RKO (cell line): ENCODE measurements around the gene WNT11.

Experiments
- DNase-seq: peaks from one replicate; pipeline ENCODE4 v3.0.0-alpha.2; 2016; ENCODE audit warnings: low spot score

The WNT11 gene

DNA sequence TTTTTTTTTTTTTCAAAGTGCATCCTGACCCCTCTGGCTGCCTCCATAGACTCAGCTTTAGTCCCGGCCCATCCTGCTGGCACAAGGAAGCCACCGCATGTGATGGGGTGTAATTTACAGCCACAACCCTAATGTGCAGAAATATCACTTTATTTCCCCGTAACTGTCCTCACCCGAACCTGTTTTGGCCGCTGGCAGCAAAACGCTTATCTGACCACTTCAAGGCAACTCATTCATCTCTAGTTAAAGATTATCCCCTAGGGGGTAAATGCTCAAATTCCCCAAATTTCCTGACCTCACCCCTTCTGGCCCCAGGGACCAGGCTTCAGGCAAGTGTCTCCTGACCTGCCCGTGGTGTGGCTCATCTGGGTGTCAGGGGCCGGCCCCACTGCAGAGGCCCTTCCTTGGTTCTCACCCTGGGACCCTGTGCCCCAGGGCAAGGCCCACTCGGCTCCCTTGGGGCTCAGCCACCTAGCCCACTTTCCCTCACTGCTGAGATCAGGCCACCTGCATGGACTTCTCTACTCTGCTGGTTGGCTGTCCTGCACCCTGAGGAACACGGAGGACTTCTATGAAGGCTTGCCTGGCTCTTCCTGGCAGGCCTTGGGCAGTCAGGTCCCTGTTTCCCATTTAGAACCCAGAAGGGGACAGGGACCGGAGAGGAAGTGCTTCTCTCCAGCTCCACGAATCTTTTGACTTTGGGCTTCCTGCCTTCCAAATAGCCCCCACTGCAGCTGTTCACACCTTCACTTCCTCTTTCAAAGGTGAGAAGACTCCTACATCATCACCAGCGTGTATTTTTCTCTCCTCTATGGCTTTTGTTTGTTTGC, 53.3 kb downstream of the WNT11 start:
- DNase-seq: no peak

DNA sequence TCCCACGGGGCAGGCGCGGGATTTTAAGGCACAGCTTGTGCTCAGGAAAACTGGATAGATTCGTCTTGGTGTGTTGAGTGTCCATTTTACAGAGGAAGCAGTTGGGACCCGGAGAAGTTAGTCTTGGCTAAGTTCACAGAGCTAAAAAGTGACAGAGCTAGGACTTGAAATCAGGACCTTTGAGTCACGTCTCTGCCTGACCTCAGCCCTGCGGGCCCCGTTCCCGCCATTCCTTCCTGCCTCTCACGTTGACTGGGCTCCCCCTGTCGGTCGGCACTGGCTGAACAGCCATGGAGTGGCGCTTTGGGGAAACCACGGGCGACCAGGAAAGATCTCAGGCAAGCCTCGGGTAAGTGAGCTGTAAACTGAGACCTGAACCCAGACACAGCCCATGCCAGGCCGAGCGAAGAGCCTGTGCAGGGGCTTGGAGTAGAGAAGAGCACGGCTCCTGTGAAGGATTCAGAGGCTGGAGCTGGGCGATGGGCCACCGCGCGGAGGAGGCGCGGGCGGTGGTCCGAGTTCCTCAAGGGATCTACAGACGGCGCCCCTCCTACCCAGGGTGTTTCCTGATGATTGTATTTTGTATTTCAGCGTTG, 54.1 kb downstream of the WNT11 start:
- DNase-seq: peak; percentile 76

DNA sequence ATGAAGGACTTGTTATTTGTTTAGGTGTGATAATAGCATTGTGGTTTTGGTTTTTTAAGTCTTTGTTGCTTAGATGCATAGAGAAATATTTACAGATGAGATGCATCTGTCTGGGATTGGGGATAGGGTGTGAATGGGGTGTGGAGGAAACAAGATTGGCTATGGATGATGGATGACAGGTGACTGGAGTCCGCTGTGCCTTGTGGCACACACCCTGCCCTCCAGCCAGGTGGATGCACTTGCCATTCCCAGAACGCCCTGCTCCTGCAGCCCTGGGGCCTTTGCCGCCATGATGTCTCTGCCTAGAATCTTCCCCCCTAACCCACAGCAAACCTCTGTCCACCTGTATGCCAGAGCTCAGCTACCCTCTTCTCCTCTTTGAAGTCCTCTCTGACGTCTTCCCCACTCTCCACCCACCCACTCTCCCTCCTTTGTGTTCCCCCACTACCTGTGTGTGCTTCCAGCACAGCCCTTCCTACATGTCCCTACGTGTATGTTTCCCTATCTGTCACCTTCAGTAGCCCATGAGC, 54.7 kb downstream of the WNT11 start:
- no peak for DNase-seq

DNA sequence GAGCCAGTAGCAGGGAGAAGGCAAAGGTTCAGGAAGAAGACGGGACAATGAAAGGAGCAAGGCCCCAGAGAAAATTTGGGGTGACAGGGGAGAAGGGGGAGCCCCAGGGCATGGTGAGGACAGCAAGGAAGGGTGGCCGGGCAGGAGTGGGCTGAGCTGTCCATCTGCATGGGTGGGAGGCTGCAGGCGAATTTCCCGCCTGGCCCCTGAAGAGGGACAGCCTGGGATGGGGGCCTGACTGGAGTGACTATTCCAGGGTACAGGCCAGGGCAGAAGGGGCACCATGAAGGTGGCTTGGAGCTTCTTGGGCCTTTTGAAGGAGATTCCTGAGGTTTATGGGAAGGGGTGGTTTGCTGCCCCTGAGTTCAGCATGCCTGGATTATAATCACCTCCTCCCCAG, 56.2 kb downstream of the WNT11 start:
- no peak for DNase-seq

DNA sequence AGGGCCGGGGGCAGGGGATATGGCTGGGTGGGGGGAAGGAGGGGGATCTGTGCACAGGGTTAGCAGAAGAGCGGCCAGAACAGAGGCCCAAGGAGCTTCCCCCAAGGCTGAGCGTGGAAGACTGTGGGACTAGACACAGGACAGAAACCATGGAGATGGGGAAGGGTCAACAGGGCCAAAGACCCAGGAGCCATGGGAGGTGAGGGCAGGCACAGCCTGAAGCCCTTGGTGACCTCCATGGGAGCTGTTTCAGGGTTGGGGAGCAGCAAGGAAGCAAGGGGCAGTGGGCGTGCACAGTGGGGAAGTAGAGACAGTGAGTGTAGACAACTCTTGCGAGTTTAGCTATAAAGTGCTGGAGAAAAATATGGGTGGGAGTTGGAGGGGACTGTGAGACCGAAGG, 56.6 kb downstream of the WNT11 start:
- no peak for DNase-seq

DNA sequence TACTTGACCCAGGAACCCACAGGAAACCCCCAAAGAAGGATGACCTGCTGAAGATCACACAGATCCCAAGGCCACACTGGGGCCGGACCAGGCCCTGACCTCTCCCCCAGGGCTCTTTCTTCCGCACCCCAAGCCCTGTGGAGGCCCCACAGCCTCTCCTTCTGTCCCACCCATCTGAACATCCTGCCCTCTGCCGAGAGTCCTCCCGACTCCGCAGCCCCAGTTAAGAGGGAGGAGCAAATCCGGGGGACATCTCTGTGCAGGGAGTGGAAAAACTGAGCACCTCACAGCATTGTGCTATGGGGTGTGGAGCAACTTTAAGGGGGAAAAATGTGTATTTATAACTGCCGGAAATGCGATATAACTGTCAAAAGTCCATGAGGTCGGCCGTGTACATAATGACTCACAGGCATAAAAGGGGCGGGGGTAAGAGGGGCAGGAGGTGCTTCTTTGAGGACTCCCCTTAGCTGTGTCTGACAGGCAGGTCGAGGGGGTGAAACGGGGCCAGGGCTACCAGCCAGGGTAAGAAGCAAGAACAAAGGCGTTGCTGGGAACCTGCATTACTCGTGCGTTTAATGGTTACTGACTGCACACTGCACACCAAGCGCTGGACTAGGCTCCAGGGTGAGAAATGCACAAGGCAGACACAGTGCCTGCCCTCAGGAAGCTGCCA, 57.2 kb downstream of the WNT11 start:
- no peak for DNase-seq

DNA sequence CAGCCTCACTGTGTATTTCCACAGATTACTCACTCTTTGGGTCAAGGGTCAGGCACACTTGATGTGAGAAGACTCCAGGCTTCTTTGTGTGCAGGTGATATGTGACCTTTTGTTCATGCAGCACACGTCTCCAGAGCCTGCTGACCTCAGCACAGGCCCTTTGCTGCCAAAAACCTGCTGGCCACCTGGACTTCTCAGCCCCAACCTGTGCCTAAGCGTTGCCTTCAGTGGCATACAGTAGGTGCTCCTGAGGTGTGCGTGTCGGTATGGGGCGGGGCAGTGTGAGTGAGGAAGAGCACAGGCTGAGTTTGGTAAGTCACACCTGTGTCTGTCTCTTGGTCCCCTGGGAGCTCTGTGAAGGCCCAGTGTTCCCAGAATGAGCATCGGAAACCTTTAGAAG, 58.1 kb downstream of the WNT11 start:
- DNase-seq: no peak

DNA sequence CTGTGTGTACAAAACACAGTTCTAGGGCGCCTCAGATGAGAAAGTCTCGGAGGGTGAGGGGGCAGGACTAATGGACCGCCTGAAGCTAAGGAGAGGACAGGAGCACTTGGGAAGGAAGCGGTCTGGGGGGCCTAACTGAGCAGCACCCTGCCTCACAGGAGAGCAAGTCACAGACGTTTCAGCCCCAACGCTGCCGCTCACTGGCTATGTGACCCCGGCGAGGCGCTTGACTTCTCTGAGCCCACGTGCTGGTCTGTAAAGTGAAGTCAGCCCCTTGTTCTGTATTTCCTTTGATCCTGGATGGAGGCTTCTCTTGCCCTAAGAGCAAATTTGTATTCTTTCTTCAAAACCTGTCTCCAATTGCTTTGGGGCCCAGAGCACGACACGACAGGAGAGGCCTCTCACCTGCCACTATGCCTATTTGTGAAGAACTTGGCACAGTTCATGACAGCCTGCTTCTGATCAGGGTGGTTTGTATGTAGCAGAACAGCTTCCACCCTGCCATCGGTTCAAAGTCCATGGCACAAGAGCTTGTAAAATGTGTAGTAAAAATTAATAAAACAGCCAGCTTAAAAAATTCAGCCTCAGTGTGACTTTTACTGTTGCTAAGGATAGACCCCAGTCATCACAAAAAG, 59.1 kb downstream of the WNT11 start:
- DNase-seq: no peak

DNA sequence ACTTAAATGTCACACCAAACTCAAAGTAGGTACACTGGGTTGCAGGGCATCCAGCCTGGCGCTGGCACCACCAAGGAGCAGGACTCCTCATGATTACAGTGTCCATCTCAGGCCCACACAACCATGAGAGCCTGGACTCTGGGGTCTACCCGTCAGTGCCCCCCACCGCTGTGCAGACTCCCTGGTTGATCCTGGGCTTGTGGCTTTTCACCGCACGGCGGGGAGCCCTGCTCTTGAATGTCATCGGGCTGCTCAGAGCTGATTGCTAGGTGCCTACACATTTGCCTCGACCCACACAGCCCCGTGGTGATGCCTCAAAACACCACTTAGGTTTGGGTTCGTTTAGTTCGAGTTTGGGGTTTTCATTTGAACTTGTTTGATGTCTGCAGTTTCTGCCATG, 63.0 kb downstream of the WNT11 start:
- DNase-seq: no peak

DNA sequence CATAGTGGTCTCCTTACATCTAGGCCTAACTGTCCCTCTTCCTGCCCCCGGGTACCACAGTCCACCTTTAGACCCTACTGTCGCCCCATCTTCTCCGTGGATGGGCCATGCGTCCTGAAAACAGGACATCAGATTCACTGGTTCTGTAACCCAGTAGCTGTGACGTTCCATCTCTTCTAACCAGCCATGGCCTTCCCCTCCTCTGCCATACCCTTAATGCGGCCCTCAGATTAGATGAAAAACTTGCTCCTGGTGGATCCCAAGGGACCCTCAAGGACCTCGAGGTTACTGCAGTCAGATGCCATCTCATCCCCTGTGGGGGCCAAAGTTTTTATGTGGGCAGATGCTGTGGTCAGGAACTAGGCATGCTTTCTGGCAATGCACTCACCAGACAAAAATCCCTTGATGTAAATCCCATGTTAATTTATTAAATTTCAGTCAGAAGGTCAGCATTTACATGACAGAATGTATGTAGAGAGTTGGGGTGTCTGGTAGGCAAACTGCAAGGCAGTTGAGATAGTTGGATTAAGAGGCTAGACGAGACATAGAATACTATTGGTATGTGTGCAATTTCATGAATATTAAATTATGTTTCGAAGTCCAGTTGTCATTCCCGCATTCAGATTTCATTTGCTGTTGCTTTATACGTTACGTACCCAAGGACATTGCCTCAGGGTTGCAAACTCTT, 64.3 kb downstream of the WNT11 start:
- no peak for DNase-seq

DNA sequence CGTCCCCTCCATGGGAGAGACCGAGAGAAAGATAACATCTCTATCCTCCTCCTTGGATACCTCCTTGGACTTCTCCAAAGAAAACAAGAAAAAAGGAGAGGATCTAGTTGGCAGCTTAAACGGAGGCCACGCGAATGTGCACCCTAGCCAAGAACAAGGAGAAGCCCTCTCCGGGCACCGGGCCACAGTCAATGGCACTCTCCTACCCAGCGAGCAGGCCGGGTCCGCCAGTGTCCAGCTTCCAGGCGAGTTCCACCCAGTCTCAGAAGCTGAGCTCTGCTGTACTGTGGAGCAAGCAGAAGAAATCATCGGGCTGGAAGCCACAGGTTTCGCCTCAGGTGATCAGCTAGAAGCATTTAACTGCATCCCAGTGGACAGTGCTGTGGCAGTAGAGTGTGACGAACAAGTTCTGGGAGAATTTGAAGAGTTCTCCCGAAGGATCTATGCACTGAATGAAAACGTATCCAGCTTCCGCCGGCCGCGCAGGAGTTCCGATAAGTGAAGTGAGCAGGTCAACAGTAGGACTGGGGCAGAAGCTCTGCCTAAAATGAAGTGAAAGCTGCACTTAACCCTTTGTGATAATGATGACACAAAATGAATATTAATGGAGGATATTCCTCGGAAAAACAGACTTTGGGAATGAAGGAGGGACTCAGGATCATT, 65.3 kb downstream of the WNT11 start:
- DNase-seq: no peak

DNA sequence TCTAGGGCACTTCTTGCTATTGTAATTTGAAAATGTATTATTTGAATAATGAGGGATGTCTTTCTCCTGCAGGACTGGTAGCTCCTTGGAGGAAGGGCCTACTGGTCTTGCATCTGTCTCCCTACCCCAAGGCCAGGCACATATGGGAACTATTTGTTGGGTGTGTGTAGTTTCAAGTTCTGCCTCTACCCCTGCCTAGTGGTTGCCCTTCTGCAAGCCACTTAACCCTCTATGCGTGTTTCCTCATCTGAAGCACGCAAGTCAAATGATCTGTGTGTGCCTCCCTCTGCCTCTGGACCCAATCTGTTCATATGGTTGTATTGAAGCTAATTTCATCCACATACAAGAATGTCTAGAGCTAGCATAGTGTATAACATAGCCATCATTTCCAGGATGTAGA, 67.0 kb downstream of the WNT11 start:
- no peak for DNase-seq
